ENCODE data around the gene KCNJ16. TPM values are rescaled to one million over a fixed set of nuclear protein-coding genes. Genes with fewer than 3 reads are reported as not detected.

The KCNJ16 gene
- polyA plus RNA-seq: 12.7 TPM
- long read RNA-seq, donor 1, partial matches to known transcripts: 0 of 1 reads
- long read RNA-seq, donor 1, other reads (novel, unspliced or antisense): 0 of 1 reads
- long read RNA-seq, donor 2: 0 reads
- long read RNA-seq, donor 3: 0 reads
- long read RNA-seq, donor 4: 0 reads
- long read RNA-seq, donor 5, partial matches to known transcripts: 0 of 1 reads
- long read RNA-seq, donor 5, other reads (novel, unspliced or antisense): 0 of 1 reads
- long read RNA-seq, donor 6, full-length matches to known transcripts: 2 of 2 reads
- long read RNA-seq, donor 6, partial matches to known transcripts: 0 of 2 reads
- long read RNA-seq, donor 6, other reads (novel, unspliced or antisense): 0 of 2 reads
- long read RNA-seq, donor 7: 0 reads
- long read RNA-seq, donor 8: 0 reads
- long read RNA-seq, donor 9, full-length matches to known transcripts: 2 of 2 reads
- long read RNA-seq, donor 9, partial matches to known transcripts: 0 of 2 reads
- long read RNA-seq, donor 9, other reads (novel, unspliced or antisense): 0 of 2 reads
- long read RNA-seq, donor 10: 0 reads
- long read RNA-seq, donor 11, partial matches to known transcripts: 0 of 2 reads
- long read RNA-seq, donor 11, other reads (novel, unspliced or antisense): 0 of 2 reads

GRCh38 chr17:70074956-70075355 lies at the start of gene KCNJ16:
Gene KCNJ16 (plus strand): TSS chr17:70075225. CDS start chr17:70132088, 56,863 bp downstream.
- Histone ChIP-seq H3K27ac (ENCODE audit: low read length) (peak within 1 kb of the TSS; percentile 62), H3K27me3 (ENCODE audit: control insufficient read depth, insufficient read depth, low read length) (no peaks in the 10 kb centered on the region), H3K36me3 (ENCODE audit: control insufficient read depth, insufficient read depth, low read length) (no peaks in the 10 kb centered on the region), H3K4me1 (ENCODE audit: control insufficient read depth, insufficient read depth, low read length) (peaks cover 11% of the 10 kb centered on the region), H3K4me3 (ENCODE audit: low read length) (peak within 1 kb of the TSS; percentile 27), H3K9me3 (ENCODE audit: control insufficient read depth, low read depth, low read length) (no peaks in the 10 kb centered on the region)
- WGBS (ENCODE audit: insufficient coverage, low lambda C conversion rate): no CpG with 5 or more reads among the region's 4 CpGs
- peak; percentile 94 to 98 for DNase-seq

- no peak for DNase-seq
- Histone ChIP-seq H3K9me3 (ENCODE audit: control insufficient read depth, low read depth, low read length) (no peaks in the 10 kb centered on the region), H3K36me3 (ENCODE audit: control insufficient read depth, insufficient read depth, low read length) (no peaks in the 10 kb centered on the region), H3K4me1 (ENCODE audit: control insufficient read depth, insufficient read depth, low read length) (no peaks in the 10 kb centered on the region), H3K27ac (ENCODE audit: low read length) (no peak overlapping the region), H3K27me3 (ENCODE audit: control insufficient read depth, insufficient read depth, low read length) (no peaks in the 10 kb centered on the region), H3K4me3 (ENCODE audit: low read length) (no peak overlapping the region)
Measured at GRCh38 chr17:70028397-70028796, 46.6 kb upstream of the KCNJ16 start.

DNA sequence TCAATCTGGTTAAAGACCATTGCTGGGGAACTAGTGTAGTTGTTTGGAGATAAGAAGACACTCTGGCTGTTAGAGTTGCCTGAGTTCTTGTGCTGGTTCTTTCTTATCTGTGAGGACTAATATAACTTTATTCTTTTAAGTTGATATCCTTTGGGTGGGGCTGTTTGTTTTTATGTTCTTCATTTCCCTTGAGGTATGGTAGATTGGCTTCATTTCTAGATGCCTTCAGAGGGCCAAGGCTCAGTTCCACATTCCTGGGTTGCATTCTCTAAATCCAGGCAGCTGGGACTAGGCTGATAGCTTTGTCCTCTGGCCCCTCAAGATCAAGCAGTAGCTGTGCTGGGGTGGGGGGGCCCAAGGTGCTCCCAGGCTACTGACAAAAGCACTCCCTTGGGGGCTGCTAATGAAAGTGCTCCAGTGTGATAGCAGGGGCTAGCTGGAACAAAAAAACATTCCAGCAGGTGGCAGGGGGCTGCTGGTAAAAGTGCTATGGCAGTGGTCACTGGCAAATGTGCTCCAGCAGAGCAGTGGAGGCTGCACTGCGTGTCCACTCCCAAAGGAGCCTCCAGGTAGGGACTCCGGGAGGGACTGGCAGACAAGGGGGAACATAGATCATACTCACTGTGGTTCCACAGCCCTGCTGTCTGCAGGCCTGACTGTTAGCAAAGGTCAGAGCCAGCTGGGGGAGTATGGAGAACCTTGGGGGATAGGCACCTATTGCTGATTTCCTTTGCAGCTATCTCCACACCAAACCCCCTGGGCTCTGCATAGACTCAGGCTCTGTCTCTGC lies 45.9 kb upstream of the KCNJ16 start:
- Histone ChIP-seq H3K4me3 (ENCODE audit: low read length) (no peak overlapping the region), H3K27ac (ENCODE audit: low read length) (no peak overlapping the region), H3K36me3 (ENCODE audit: control insufficient read depth, insufficient read depth, low read length) (no peaks in the 10 kb centered on the region), H3K4me1 (ENCODE audit: control insufficient read depth, insufficient read depth, low read length) (no peaks in the 10 kb centered on the region), H3K27me3 (ENCODE audit: control insufficient read depth, insufficient read depth, low read length) (no peaks in the 10 kb centered on the region), H3K9me3 (ENCODE audit: control insufficient read depth, low read depth, low read length) (no peaks in the 10 kb centered on the region)
- WGBS (ENCODE audit: insufficient coverage, low lambda C conversion rate): no CpG with 5 or more reads among the region's 2 CpGs
- DNase-seq: peak in 1 of 2 donors; percentile 18

DNA sequence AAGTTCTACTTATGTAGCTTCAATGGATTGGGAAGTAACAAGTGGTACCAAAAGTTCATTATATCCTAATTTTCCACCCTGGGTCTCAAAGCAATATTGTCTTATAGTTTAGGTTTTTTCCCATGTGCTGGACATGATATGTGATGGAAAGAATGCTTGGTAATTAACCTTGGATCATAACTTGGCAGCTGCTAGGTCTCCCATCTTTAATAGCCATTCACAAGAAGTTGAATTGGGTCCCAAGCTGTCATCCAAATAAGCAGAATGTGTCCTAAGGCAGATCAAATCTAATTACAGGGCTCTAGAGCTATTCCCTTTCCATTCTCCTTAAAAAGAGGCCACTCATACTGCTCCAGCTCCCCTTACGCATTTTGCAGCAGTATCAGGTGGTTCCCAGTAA lies 44.7 kb upstream of the KCNJ16 start:
- WGBS (ENCODE audit: insufficient coverage, low lambda C conversion rate): 80% methylated on average over 1 of the region's 1 CpG
- no peaks in the 10 kb centered on the region for H3K9me3 ChIP-seq (ENCODE audit: control insufficient read depth, low read depth, low read length)

DNA sequence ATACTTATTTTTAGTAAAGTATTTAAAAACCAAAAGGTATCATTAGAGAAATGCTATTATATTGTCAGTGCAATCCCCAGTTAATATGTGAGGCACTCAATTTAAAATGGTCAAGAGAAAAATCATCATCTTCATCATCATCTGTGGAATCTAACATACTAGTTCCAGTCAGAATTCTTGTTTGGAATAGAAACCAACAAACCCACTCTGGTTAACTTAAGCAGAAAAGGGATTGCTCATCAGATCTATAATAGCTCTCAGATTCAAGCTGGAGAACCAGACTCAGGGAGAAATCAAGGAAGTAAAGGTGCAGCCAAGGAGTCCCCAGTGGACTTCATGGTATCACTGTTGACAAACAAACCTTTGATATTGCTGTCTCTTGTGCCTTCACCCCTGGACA lies 43.7 kb upstream of the KCNJ16 start:
- Histone ChIP-seq H3K27ac (ENCODE audit: low read length) (no peak overlapping the region), H3K36me3 (ENCODE audit: control insufficient read depth, insufficient read depth, low read length) (no peaks in the 10 kb centered on the region), H3K9me3 (ENCODE audit: control insufficient read depth, low read depth, low read length) (no peaks in the 10 kb centered on the region), H3K27me3 (ENCODE audit: control insufficient read depth, insufficient read depth, low read length) (no peaks in the 10 kb centered on the region), H3K4me3 (ENCODE audit: low read length) (no peak overlapping the region), H3K4me1 (ENCODE audit: control insufficient read depth, insufficient read depth, low read length) (no peaks in the 10 kb centered on the region)
- no peak for DNase-seq

More for the DNA sequence above, 44.7 kb upstream of the KCNJ16 start:
- no peak overlapping the region for H3K27ac ChIP-seq (ENCODE audit: low read length)
- H3K27me3 ChIP-seq (ENCODE audit: control insufficient read depth, insufficient read depth, low read length): no peaks in the 10 kb centered on the region
- no peak for DNase-seq
- H3K4me3 ChIP-seq (ENCODE audit: low read length): no peak overlapping the region
- H3K4me1 ChIP-seq (ENCODE audit: control insufficient read depth, insufficient read depth, low read length): no peaks in the 10 kb centered on the region
- no peaks in the 10 kb centered on the region for H3K36me3 ChIP-seq (ENCODE audit: control insufficient read depth, insufficient read depth, low read length)

DNA sequence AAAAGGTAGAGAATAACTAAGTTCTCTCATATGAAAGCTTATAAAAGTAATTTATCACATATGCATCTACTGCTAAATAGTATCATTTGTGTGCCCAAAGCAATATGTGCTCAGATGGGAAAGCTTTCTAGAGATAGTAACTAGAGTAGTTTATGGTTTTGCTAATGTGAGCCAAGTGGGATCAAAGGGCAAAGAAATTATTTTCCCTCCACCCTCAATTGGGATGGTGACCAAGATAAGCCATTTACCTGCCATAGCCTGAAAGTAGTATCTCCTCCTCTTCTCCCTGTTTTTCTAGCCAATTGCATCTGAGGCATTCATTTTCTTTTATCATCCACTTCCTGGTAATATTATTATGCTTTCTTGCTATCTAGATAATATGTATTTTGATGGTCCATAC lies 41.9 kb upstream of the KCNJ16 start:
- Histone ChIP-seq H3K9me3 (ENCODE audit: control insufficient read depth, low read depth, low read length) (no peaks in the 10 kb centered on the region), H3K27ac (ENCODE audit: low read length) (no peak overlapping the region), H3K27me3 (ENCODE audit: control insufficient read depth, insufficient read depth, low read length) (no peaks in the 10 kb centered on the region), H3K36me3 (ENCODE audit: control insufficient read depth, insufficient read depth, low read length) (no peaks in the 10 kb centered on the region), H3K4me3 (ENCODE audit: low read length) (no peak overlapping the region), H3K4me1 (ENCODE audit: control insufficient read depth, insufficient read depth, low read length) (no peaks in the 10 kb centered on the region)
- DNase-seq: peak; percentile 4 to 44

DNA sequence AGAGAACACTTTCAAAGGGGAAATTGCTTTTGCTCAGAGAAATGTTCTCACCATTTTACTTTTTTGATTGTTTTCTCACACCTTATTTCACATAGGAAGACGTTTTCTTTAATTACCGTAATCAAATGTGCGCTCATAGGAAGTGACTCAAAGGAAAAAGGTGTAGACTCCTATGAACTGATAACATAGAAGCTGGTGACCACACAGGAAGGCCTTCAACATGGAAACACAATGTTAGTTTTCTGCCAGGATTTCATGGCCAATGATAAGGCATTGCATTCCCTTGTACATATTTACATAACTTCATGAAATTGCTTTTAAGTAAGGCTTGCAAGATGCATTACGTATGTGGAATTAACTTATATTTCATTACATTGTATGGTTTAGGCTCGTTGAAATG lies 40.9 kb upstream of the KCNJ16 start:
- no peaks in the 10 kb centered on the region for H3K9me3 ChIP-seq (ENCODE audit: control insufficient read depth, low read depth, low read length)
- no peaks in the 10 kb centered on the region for H3K27me3 ChIP-seq (ENCODE audit: control insufficient read depth, insufficient read depth, low read length)
- H3K4me1 ChIP-seq (ENCODE audit: control insufficient read depth, insufficient read depth, low read length): no peaks in the 10 kb centered on the region
- H3K27ac ChIP-seq (ENCODE audit: low read length): no peak overlapping the region
- H3K4me3 ChIP-seq (ENCODE audit: low read length): no peak overlapping the region
- no peak for DNase-seq
- H3K36me3 ChIP-seq (ENCODE audit: control insufficient read depth, insufficient read depth, low read length): no peaks in the 10 kb centered on the region
- 100% methylated on average over 1 of the region's 5 CpGs for WGBS (ENCODE audit: insufficient coverage, low lambda C conversion rate)

DNA sequence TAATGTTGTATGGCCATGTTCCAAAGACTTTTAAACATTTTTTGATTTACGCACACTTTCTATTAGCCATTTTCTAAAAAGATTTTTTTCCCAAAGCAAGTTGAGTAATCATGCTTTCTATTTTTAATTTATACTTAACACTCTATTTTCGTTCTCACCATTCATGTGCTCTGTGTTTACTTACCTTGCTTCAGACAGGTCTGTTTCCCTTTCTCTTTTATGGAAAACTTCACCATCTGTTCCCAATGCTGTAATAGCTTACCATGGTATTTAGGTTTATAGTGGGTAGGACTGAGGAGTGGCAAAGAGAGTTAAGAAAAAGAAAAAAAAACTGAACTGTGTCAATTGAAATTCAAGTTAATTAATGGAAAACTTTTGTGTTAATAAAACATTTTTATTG lies 37.5 kb upstream of the KCNJ16 start:
- Histone ChIP-seq H3K9me3 (ENCODE audit: control insufficient read depth, low read depth, low read length) (no peaks in the 10 kb centered on the region), H3K27ac (ENCODE audit: low read length) (no peak overlapping the region), H3K4me3 (ENCODE audit: low read length) (no peak overlapping the region), H3K36me3 (ENCODE audit: control insufficient read depth, insufficient read depth, low read length) (no peaks in the 10 kb centered on the region), H3K27me3 (ENCODE audit: control insufficient read depth, insufficient read depth, low read length) (no peaks in the 10 kb centered on the region), H3K4me1 (ENCODE audit: control insufficient read depth, insufficient read depth, low read length) (no peaks in the 10 kb centered on the region)
- 72% methylated on average over 2 of the region's 2 CpGs for WGBS (ENCODE audit: insufficient coverage, low lambda C conversion rate)
- peak in 1 of 2 donors; percentile 6 for DNase-seq

GRCh38 chr17:70040336-70040735 lies 34.7 kb upstream of the KCNJ16 start:
- Histone ChIP-seq H3K4me3 (ENCODE audit: low read length) (no peak overlapping the region), H3K27me3 (ENCODE audit: control insufficient read depth, insufficient read depth, low read length) (no peaks in the 10 kb centered on the region), H3K36me3 (ENCODE audit: control insufficient read depth, insufficient read depth, low read length) (no peaks in the 10 kb centered on the region), H3K4me1 (ENCODE audit: control insufficient read depth, insufficient read depth, low read length) (no peaks in the 10 kb centered on the region), H3K9me3 (ENCODE audit: control insufficient read depth, low read depth, low read length) (no peaks in the 10 kb centered on the region), H3K27ac (ENCODE audit: low read length) (no peak overlapping the region)
- no CpG with 5 or more reads among the region's 2 CpGs for WGBS (ENCODE audit: insufficient coverage, low lambda C conversion rate)
- DNase-seq: no peak

- Histone ChIP-seq H3K36me3 (ENCODE audit: control insufficient read depth, insufficient read depth, low read length) (no peaks in the 10 kb centered on the region), H3K27me3 (ENCODE audit: control insufficient read depth, insufficient read depth, low read length) (no peaks in the 10 kb centered on the region), H3K4me3 (ENCODE audit: low read length) (no peak overlapping the region), H3K4me1 (ENCODE audit: control insufficient read depth, insufficient read depth, low read length) (no peaks in the 10 kb centered on the region), H3K9me3 (ENCODE audit: control insufficient read depth, low read depth, low read length) (no peaks in the 10 kb centered on the region), H3K27ac (ENCODE audit: low read length) (no peak overlapping the region)
- WGBS (ENCODE audit: insufficient coverage, low lambda C conversion rate): no CpG with 5 or more reads among the region's 1 CpG
- no peak for DNase-seq
Measured at GRCh38 chr17:70041061-70041460, 34.0 kb upstream of the KCNJ16 start.
